HG03460 (cell line): ENCODE data around the gene NGEF.
"Not testable (repeated sequence)": the region's sequence is repeated elsewhere in the genome, so short reads cannot be mapped to it uniquely, and the experiment has no call there.

Experiments
- ATAC-seq: cut with Tn5 transposase; IDR thresholded peaks from one replicate; pipeline ENCODE4 v1.9.1; 2021; ENCODE audit not compliant: unreplicated experiment

The NGEF gene, protein sequence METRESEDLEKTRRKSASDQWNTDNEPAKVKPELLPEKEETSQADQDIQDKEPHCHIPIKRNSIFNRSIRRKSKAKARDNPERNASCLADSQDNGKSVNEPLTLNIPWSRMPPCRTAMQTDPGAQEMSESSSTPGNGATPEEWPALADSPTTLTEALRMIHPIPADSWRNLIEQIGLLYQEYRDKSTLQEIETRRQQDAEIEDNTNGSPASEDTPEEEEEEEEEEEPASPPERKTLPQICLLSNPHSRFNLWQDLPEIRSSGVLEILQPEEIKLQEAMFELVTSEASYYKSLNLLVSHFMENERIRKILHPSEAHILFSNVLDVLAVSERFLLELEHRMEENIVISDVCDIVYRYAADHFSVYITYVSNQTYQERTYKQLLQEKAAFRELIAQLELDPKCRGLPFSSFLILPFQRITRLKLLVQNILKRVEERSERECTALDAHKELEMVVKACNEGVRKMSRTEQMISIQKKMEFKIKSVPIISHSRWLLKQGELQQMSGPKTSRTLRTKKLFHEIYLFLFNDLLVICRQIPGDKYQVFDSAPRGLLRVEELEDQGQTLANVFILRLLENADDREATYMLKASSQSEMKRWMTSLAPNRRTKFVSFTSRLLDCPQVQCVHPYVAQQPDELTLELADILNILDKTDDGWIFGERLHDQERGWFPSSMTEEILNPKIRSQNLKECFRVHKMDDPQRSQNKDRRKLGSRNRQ

DNA sequence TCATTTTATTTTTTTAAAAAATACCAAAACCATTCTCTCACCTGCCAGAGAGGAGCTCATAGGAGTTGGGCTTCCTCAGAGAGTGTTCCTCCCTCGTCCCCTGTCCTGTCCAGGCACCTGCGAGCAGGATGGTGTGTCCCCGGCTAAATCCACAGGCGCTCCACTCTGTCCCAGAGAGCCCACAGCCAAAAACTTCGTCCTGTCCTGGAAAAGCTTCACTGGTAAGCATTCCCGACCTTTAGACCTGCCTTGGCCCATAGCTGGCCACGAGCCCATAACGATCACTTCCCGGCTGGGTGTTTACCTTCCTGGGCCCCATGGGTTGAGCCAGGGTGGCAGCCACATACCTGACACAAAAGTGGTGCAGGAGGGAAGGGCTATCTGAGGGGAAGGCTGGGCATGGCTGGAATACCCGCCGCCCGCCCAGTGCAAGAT is at the start of gene NGEF:
Gene NGEF, minus strand, starts transcription at position 230 of the 435 bp plus-strand sequence. CDS start 38,366 bp downstream, outside the sequence.
- no peak for ATAC-seq

DNA sequence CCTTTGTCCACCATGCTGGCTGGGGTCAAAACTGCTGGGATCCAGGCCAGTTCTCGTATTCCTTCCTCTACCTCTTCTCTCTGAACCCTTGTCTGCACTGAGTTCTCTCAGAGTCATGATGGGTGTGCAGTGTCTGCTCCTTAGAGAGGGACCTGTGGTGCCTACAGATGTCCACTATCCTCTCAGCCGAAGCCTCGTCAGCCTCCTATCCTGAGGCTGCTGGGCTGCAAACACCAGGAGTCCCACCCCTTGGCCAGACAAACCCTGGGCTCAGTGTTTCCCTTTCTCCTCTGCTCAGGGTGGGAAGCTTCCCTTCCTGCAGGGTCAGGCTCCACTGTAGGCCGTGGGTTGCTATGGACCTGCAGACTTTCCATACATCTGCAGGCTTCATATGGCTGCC is 49.4 kb upstream of the NGEF start:
- ATAC-seq = no peak

DNA sequence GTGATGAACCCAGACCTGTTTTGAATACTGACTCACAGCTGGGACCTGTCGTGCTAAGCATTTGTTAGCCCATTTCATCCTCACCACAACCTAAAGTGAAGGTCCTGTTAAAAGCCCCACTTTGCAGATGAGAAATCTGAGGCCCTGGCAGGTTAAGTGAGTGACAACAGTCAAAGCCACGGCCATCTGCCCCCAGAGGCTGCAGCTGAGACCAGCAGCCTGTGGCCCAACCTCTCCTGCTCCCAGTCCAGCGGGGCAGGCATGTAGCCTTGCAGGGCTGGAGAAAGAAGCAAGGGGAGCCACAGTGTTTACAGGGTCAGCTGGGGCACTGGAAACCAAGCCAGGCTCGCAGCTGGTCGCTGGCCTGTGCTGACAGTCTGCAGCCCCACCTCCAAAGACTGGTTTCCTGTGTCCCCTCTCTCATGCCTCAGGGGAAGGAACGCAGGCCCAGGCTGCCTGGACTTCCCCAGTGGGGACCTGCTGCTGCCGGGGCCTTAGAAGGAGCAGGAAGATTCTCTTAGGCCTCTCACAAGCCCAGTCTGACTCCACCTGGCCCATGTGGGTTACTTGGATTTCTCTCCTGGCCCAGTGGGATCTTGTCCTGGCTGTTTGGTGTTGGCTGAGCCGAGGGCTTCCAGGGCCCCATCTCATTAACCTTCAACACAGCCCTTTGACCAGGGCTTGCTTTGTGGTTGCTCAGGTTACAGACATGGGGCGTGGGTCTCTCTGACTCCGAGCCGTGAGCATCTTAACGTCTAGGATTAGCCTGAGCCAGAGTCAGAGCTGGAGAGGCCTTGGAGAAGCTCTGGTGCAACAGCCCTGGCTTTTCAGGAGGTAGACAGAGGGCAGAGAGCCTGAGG is 48.8 kb upstream of the NGEF start:
- ATAC-seq = peak; percentile 25

DNA sequence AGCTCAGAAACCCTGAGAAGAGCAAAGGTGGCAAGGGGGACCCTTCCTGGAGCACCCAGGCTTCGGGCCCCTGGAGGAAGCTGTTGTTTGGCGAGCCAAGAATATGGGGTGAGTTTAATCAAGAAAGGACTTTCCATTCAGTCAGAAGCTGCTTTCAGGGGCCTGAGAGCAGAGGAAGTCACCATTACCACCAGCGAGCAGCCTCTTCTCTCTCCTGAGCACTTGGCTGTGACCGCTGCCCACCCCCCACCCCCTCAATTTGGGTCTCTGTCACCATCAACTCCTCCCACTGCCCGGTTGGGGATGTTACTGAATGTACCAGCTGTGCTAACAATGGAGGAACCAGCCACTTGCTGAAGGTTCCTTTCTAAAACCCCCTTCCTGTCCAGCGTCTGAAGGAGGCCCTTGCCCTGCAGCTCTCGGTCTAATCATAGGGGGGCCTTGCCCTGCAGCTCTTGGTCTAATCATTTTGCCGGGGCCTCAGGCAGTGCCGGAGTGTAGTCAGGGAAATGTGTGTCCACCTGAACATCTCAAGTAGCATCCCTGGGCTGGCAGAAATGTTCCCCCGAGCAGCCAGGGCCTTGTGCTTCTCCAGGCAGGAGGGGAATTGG is 48.0 kb upstream of the NGEF start:
- peak; percentile 10 for ATAC-seq

DNA sequence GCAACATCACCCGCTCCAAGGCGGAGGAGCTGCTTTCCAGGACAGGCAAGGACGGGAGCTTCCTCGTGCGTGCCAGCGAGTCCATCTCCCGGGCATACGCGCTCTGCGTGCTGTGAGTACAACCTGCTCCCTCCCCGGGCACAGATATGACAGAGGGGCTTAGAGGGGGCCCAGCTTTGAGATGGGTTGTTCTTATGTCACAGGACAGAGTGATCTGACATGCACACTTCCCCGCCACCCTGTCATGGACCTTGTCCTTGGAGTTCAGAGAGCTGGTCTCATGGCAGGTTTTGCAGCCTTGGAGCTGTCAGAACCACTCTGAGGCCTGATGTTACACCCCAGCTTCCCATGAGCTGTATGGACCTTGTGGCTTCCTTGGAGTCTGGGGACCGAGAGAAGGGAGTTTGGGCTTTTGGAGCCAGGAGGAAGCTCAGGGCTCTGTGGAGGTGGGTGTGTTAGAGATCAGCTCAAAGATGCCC is 47.5 kb upstream of the NGEF start:
- ATAC-seq = no peak

DNA sequence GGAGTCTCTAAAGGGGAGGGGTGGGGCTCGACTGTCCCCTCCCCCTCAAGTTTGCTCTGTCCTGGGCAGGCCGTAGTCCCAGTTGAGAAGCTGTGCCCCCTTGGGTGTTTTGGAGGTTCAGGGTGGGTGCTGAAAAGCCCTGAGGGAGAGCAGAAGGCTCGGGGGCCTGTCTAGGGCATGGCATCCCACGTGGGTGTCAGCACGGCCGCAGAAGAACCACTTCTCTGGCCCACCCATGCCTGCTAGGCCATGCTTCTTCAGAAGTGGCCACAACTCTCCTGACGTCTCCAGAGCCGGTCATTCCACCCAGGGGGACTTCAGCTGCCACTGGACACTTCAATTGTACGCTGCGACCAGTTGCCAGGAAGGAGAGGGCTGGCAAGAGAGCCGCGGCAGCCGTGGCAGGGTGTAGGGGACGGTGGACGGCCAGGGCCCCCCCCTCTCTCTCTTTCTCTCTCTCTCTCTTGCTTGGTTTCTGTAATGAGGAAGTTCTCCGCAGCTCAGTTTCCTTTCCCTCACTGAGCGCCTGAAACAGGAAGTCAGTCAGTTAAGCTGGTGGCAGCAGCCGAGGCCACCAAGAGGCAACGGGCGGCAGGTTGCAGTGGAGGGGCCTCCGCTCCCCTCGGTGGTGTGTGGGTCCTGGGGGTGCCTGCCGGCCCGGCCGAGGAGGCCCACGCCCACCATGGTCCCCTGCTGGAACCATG is 46.9 kb upstream of the NGEF start, which contains the start of gene INPP5D:
Gene INPP5D, plus strand, starts transcription at position 546 of the 704 bp plus-strand sequence. Its CDS starts 137 bp downstream, at position 683.
- ATAC-seq = peak; percentile 38

DNA sequence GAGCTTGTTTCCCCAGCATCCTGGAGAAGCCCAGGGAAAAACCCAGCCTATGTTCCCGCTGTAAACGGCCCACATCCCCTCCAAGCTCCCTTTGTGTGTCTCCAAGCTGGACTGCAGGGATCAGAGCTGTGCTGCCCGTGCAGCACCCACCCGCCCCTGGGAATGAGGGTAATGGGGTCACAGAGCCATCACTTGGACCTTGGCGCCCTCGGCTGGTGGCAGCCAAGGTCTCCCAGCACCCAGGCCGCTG is 46.4 kb upstream of the NGEF start:
- ATAC-seq = no peak

DNA sequence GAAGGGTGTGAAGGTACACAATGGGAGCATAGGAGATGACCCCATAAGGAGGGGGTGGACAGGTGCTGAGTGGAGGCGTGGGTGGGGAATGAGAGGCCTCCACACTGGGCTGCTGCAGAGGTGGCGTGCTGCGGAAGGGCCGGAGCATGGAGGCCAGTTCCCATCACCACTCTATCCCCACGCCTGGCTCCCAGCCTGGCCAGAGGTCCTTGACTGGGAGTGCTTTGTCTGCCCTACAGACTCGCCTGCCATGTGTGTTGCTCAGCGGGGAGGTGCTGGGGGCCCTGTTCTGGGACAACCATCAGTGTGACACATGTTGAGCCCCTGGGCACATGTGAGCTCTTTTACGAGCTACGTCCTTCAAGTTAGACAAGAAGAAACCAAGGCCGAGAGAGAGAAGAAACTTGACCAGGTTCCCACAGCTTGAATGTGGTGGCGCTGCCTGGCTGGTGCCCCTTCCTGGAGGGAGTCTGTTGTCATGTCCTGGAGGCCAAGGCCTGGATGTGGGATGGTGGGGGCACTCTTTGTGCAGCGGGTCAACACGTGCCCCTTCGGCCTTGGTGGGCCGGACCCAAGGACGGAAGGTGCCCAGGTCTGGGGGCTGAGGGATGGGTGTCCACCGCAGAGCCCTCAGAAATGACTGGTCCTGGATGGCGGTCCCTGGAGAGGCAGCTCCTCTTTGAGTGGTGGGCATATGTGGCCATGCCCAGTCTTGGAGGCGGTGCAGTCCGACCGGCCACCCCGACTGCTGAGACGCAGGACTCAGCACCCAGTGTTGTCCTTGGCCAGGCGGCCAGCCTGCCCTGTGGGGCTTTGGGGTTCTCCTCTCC is 45.9 kb upstream of the NGEF start:
- no peak for ATAC-seq

DNA sequence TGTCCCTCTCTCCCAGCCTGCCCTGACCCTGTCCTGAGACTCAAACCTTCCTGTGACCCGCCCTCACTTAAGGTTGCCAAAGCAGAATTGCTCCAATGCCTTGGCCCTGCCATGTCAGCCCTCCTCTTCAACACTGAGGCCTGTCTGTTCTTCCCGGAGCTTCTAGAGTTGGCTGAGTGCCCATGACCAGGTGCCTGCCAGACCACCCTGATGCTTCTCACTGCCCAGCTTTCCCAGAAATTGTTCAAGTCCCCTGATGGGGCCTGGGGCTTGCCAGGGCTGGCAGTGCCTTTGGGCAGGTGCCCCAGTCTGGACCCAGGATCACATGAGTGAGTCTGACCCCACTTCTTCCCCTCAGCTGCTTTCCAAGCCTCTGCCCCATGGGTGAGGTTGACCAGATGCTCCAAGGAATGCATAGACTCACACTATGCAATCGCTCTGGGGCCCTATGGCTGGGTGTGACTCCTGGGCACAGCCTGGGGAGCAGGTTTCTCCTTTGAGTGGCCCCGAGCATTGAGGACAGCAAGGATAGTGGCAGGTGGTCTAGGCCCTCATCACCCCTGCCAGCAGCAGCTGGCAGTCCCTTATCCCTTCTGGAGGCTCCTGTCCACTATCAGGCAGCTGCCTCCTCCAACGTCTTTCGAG is 44.0 kb upstream of the NGEF start:
- ATAC-seq = no peak

DNA sequence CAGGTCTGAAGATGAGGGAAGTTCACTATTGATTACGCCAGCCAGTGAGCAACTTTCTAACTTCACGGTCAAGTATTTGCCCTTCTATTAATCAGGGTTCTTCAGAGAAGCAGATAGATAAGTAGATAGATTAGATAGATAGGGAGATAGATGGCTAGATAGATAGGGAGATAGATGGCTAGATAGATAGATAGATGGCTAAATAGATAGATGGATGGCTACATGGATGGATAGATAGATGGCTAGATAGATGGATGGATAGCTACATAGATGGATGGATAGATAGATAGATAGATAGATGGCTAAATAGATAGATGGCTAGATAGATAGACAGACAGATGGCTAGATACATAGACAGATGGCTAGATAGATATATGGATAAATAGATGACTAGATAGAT is 42.3 kb upstream of the NGEF start:
- ATAC-seq = no peak

DNA sequence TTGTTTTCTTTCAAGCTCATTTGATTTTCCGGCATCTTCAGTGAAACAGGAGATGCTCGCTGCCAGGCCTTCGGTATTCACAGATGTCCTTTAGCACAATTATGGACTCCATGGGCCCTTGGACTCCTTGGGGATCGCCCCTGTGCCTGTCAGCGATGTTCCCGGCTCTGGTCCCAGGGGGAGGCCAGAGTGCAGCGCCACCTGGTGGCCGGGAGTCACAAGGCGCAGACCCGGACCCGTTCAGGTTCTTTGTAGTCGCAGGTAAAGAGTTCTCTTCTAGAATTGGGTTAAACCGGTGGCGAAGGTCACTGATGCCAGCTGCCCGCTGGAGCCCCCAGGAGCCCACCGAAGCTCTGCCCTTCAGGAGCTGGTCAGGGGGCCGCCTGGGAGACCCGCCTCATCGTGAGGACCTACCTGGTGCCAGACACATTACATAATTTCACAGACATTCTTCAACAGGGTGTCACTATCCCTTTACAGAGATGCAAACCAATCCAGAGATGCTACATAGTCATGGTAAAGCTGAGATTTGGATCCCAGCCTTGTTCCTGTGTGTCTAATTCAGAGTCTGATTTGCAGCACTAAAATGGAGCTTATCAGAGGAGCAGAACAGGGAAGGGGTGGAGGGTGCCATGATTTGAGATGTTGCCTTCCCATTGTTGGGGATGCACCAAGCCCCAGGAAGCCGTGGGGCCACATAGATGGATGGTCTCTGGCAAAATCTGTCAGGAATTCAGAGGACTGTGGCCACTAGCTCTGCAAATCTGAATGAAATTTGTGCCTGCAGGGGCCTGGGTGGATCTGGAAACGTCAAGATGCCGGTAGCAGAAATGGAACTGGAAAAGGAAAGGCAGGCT is 41.1 kb upstream of the NGEF start:
- no peak for ATAC-seq

DNA sequence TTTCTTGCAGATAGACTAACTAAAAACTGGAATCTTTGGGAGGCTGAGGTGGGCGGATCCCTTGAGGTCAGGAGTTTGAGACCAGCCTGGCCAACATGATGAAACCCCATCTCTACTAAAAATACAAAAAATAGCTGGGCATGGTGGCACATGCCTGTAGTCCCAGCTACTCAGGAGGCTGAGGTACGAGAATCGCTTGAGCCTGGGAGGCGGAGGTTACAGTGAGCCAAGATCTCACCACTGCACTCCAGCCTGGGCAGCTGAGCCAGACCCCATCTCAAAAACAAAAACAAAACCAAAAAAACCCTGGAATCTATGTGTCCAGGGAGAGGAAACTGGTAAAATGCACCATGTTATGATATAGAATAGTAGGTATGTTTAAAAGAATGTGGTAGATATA is 39.5 kb upstream of the NGEF start:
- not testable (repeated sequence) for ATAC-seq

DNA sequence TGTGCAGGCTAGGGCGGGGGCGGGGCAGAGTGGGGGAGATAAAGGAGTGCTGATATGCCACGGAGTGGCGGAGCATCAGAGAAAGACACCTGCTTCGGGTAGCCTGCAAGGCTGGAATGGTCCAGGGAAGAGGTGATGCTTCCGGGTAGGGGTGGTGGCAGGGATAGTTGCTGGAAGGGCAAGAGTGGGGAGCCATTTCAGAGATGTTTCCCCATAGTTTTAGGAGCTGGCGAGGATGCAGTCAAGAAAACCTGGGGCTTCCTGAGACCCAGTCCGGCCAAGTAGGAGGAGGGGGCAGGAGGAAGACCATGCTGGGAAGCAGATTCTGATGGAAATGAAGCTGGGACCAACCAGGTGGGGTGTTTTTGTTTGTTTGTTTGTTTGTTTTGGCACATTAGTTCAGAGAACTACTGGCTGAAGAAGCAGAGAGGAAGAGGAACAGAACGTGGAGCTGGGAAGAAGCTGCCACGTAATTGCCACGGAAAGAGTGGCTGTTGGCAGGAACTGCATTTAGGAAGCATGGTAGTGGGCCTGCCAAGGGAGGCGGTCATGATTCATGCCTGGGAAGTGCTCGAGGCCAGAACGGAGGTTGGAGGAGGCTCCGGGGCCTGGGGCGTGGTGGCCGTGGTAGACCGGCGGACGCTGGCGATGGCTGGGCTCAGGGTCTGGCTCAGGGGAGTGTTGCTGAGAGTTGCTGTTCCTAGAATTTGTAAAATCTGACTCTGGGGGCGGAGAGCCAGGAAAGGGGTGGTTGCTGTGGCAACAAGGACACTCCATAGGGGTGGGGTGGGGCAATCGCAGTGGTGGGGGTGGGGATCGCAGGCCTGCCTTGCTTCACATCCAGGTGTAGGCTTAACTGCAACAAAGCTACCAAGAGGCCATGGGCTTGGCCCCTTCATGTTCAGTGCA is 38.4 kb upstream of the NGEF start:
- ATAC-seq = no peak

DNA sequence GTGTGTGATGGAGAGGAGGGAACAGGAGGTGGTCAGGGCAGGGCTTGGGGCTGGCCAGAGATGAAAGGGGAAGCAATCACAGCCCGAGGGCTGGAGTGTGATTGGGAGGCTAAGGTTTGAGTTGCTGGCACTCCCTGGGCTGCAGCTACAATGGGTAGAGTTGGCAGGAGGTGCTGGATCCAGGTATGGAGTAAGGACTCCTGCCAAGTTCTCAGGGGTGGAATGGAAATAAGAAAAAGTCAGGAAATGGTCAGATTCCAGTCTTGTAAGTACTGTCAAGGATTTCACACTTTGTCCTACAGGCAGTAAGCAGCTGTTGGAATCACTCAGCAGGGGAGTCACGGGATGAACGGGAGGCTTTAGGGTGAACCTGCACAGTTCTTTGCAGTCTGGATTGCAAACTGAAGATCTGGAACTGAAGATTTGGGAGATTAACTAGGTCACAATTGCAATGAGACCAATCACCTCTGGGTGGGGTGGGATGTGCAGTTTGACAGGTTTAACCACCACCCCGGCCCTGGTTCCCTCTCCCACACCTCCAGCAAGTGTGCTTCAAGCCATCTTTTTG is 36.2 kb upstream of the NGEF start:
- no peak for ATAC-seq

DNA sequence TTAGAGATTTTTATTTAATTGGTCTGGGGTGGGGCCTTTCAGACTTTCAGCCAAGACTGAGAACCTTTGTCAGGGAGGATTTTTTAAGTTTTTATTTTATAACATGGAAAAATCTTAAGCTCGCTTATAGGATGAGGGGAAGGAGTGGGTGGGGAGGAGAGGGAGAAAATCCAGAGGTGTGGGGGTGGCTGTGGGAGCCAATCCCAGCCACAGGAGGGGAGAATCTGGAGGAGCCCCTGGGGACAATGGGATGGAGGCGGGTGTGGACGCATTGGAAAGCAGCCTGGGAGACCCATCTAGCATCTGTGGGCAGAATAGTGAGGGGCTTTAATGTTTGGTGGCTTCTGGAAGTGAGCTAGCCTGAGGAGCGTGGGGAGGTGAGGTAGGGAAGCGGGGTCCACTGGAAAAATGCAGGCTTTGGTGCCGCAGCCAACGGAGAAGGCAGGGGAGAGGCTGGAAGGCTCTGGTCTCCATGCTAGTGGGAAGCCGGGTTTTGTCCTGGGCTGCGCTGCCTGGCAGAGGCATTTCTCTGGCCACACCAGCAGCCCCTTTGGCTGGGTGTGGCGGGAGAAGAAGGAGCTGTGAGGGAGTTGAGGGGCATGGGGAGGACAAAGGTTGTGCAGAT is 35.6 kb upstream of the NGEF start:
- no peak for ATAC-seq

DNA sequence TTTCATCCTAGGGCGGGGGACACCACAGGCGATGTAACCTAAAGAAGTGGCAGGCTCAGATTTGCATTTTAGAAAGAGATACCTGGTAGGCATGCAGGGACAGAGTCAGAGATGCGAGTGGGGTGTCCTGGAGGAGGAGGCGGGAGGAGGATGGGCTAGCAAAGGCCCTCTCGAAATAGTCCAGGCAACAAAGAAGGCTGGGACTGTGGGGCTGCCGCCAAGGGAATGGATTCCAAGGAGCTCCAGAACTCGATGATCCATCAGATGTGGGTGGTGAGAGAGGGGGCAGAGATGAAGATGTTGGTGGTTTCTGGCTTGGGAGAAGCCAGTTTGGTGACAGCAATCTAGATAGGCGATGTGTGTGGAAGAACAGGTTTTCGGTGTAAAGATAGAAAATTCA is 34.6 kb upstream of the NGEF start:
- ATAC-seq = no peak
